Hepatic stellate cell (primary cell): ENCODE data around the gene SNX24.
"Not testable (repeated sequence)": the region's sequence is repeated elsewhere in the genome, so short reads cannot be mapped to it uniquely, and the experiment has no call there.

Experiments
- DNase-seq: peaks from one replicate; pipeline ENCODE4 v3.0.0; 2011; ENCODE audit warnings: low spot score

SNX24 gene

GRCh38 chr5:122871661-122872060 is 26.2 kb downstream of the SNX24 start:
- DNase-seq, result no peak

GRCh38 chr5:122874179-122874875 is 28.9 kb downstream of the SNX24 start:
- DNase-seq, result no peak

GRCh38 chr5:122877518-122877917 is 32.1 kb downstream of the SNX24 start:
- DNase-seq, result no peak

DNA sequence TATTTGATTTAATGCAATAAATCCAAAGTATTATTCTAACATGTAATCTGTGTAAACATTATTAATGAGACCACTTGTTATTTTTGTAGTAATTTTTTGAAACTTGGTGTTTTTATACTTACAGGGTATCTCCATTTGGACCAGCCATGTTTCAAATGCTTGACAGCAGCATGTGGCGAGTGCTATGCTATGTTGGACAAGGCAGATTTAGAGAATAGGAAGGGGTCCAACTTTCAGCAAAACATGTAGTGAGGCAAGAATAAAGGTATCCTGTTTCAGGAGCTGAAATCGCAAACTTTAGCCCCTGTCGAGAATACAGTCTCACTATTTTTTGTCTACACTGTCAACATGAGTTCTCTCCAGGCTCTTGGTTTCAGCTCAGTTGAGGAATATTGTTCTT is 33.7 kb downstream of the SNX24 start:
- no peak for DNase-seq

DNA sequence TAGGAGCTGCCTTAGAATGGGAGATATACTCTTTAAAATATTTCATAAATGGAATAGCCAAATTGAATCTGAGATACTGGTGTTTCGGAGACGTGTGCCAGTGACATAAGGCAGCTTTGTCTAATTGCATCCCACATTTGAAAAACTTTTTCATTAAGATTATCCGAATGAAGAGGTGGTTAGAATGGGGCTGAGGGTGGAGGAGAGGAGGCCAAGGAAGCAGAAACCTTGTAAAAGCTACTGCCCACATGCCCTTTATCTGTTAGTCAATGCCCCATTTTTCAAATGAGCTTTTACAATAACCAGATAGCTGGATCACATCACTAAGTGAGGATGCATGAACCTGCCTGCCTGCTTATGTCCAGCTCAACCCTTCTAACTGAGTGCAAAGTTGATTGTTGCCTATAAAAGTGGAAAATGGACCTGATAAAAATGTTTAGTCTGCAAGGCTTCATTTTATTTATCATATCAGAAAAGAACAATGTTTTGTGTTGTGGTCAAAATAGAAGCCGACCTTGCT is 34.8 kb downstream of the SNX24 start:
- DNase-seq, result no peak

- no peak for DNase-seq
Measured at GRCh38 chr5:122880749-122881148, 35.3 kb downstream of the SNX24 start.

DNA sequence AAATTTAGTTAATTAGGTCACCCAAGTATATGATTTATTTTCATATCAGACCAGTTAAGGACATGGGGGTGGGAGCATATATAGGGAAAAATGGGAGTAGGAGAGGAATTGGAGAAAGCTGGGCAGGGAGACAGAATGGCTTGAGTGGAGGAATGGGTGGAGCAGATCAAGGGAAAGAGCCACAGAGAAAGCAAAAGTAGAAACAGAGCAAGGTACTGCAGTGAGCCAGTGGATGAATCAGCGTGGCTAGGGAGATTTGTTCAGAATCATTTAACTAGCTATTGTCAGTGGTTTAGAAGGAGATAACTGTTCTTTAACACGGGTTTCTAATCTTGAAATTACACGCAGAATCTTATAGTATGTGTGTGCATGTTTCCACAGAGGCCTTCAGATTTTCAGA is 37.4 kb downstream of the SNX24 start:
- peak; percentile 47 for DNase-seq

DNA sequence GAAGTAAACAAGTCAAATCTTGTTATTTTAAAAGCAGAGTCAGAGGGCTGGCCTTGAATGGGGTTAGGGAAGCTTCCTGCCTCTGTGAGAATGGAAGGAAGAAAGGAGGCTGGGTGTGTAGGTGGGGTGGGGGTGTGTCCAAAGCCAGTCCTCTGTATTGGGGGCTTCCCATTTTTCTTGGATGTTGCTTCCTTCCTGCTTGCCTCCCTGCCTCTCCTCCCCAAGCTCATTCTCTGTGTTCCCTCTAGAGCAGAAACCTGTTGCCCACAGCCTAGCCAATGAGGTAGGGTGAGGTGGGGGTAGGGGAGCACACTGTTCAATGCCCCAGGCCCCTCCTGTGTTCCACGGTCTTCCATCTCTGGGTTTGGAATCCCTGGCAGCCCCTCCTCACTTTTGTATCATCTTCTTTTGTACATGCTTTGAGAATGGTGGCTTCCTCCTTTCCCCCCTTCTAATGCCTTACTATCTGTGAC is 39.7 kb downstream of the SNX24 start:
- no peak for DNase-seq

GRCh38 chr5:122885891-122886290 is 40.5 kb downstream of the SNX24 start:
- no peak for DNase-seq

DNA sequence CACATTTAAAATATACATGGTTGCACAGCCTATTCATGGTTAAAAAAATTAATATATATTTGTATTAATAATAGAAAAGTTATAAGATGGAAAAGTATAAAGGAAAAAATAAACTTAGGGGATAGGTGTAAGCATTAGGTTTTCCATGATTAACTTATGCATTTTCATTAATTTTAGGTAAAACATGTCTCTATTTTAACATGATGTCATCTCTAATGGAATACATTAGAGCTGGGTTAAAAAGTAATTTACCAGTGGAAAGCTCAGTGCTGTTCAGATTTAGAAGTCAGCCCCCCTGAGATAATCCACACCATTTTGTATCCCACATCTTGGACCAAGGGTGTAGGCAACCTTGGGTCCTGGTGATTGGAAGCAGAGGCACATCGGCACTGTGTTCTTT is 49.7 kb downstream of the SNX24 start:
- DNase-seq, result no peak

- DNase-seq, result no peak
Measured at GRCh38 chr5:122896598-122897282, 51.3 kb downstream of the SNX24 start.

GRCh38 chr5:122897283-122897602 is 51.8 kb downstream of the SNX24 start:
- no peak for DNase-seq

GRCh38 chr5:122901346-122901745 is 55.9 kb downstream of the SNX24 start:
- no peak for DNase-seq

- DNase-seq, result no peak
Measured at GRCh38 chr5:122902263-122902662, 56.9 kb downstream of the SNX24 start.

GRCh38 chr5:122906768-122907167 is 61.4 kb downstream of the SNX24 start:
- DNase-seq, result peak; percentile 35

DNA sequence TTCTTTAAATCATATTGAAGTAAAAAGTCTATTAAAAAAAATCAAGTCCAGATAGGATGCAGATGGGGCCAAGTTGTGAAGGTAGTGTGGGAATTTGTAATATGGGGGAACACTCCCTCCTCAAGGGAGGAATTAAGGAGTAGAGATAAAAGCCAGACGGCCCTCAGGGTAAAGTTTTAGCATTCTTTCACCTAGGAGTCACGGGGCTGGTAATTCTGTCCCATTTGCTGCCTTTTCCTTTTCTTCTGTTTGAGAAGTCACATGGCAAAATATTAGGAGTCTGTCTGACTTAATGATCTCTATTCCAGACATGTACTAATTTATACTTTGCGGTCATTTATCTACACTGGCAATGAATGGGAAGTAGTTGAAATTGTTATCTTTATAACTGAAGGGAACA is 61.9 kb downstream of the SNX24 start:
- peak; percentile 68 for DNase-seq

DNA sequence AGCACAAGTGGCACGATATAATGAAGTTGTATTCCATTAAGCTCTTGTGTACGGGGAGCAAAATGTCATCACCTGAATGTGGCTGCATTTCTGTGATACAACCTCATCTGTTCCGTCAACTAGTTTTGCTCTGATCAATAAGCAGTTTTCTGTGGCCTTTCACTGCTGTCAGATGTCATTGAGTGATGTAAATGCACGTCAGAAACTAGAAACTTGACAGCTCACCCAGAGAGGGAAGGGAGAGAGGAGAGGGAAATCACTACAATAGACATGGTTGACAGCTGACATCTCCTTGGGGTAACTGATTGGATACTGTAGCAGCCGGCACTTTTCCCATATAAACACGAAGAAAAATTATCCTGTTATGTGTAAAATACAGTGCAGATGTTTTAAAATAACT is 62.7 kb downstream of the SNX24 start:
- DNase-seq, result no peak

DNA sequence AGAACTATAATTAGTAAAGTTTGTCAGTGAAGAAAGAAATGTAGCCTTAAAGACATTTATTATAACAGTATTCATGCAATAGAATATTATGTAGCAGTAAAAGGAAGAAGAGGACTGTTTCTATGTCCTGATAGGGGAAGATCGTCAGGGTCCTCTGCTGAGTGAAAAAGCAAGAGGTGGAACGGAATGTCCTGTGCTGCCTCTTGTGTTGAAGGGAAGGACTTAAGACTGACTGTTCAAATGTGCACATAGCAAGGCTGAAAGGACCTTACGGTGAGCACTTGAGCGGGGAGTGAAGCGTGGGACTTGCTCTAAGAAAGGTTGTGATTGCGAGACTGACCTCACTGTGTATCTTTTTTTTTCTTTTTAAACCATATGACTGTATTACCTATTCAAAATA is 63.2 kb downstream of the SNX24 start:
- DNase-seq, result no peak

- no peak for DNase-seq
Measured at GRCh38 chr5:122909470-122910100, 64.2 kb downstream of the SNX24 start.

DNA sequence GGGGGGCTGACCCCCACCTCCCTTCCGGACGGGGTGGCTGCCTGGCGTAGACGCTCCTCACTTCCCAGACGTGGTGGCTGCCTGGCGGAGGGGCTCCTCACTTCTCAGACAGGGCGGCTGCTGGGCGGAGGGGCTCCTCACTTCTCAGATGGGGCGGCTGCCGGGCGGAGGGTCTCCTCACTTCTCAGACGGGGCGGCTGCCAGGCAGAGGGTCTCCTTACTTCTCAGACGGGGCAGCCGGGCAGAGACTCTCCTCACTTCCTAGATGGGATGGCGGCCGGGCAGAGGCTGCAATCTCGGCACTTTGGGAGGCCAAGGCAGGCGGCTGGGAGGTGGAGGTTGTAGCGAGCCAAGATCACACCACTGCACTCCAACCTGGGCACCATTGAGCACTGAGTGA is 68.0 kb downstream of the SNX24 start:
- not testable (repeated sequence) for DNase-seq

GRCh38 chr5:122915717-122916461 is 70.5 kb downstream of the SNX24 start:
- peak; percentile 9 for DNase-seq

- no peak for DNase-seq
Measured at GRCh38 chr5:122916490-122916889, 71.1 kb downstream of the SNX24 start.
